OCI-LY7 (cell line): Measurements from ENCODE around the gene PDLIM3.

Experiments used
- CTCF ChIP-seq: fragments of 200-600 bp; sonication (generic); conservative IDR thresholded peaks from 2 replicates; pipeline ENCODE4 v1.5.1; 2014; ENCODE audit warnings: mild to moderate bottlenecking, antibody characterized with exemption, low read length, moderate library complexity, mixed read lengths
- EZH2phosphoT487 ChIP-seq: fragments of 200-600 bp; sonication (generic); IDR thresholded peaks from 2 replicates; pipeline ENCODE4 v1.6.1; 2018; ENCODE audit warnings: low read depth, borderline replicate concordance, mild to moderate bottlenecking, mixed run types, antibody characterized with exemption, low read length, moderate library complexity, mixed read lengths

DNA sequence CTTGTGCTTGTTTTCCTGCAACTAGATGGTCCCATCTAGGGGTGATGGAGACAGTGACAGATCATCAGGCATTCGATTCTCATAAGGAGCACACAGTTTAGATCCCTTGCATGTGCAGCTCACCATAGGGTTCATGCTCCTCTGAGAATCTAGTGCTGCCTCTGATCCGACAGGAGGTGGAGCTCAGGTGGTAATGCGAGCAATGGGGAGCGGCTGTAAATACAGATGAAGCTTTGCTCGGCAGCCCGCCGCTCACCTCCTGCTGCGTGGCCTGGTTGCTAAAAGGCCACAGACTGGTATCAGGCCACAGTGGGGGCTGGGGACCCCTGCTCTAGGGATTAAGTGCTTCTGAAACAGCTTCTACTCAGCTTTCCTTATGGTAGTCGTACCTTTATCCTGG, 35.3 kb downstream of the PDLIM3 start:
- no peak for TF ChIP-seq CTCF
- no peak for TF ChIP-seq EZH2phosphoT487
